MG63 (cell line): ENCODE measurements around the gene PAQR4. TPM values are rescaled to one million over a fixed set of nuclear protein-coding genes. Genes with fewer than 3 reads are reported as not detected.
A peak's percentile ranks its signal among the peaks of the same experiment; 100 is the strongest.

Source experiments
- DNase-seq: peaks from one replicate; pipeline ENCODE4 v3.0.0-alpha.2; 2020
- H3K27me3 ChIP-seq: fragments of 250-450 bp; sonication (Bioruptor Pico); 2 replicates; pipeline ENCODE4 v1.5.1; 2020; ENCODE audit warnings: mild to moderate bottlenecking, moderate library complexity
- H3K36me3 ChIP-seq: fragments of 250-450 bp; sonication (Bioruptor Pico); 2 replicates; pipeline ENCODE4 v1.5.1; 2020; ENCODE audit warnings: mild to moderate bottlenecking, moderate library complexity
- H3K4me3 ChIP-seq: fragments of 250-450 bp; sonication (Bioruptor Pico); 2 replicates; pipeline ENCODE4 v1.5.1; 2020; ENCODE audit warnings: mild to moderate bottlenecking, moderate library complexity
- H3K9me3 ChIP-seq: fragments of 250-450 bp; sonication (Bioruptor Pico); 2 replicates; pipeline ENCODE4 v1.5.1; 2020; ENCODE audit warnings: mild to moderate bottlenecking, moderate library complexity
- total RNA-seq: library from RNA; depleted of rRNA; stranded (reverse); fragments of >200 nt; shearing (Covaris generic); gene quantifications from 2 replicates; pipeline ENCODE4 v1.2.3, GENCODE V29; 2014; ENCODE audit warnings: low replicate concordance; rRNA removed

PAQR4 gene
- total RNA-seq, 1 experiment from 2014 or later, result 38.1 TPM

DNA sequence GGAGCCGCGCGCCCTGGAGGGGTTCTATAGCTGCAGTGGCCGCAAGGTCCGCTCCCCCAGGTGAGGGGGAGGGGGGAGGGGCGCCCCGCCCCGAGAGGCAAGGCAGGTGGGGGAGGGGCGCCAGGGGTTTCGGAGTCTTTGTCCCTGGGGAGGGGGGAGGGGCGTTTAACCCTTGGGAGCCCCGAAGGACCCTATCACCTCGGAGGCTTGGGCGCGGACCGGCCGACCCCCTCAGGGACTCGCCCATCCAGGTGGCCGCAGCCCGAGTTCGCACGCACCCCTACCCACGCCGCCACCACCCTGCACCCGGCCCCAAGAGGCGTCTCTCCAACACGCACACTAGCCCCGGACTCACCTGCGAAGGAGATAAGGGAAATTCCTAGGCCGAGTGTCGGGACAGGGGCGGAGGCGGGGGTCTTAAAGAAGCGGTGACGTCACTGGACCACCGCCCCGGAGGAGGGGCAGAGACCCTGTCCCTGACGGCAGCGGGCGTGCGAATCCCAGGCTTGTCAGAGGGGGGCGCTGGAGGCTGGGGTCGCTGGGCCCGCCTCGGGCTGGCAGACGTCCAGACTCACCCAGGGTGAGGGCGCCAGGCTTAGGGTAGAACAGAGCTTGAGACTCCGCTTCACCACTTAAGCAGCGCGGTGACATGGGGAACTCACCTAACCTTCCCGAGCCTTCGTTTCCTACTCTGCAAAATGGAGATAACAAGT is 48.8 kb downstream of the PAQR4 start, which contains the start of gene CLDN6:
Gene CLDN6 (minus strand): TSS at position 390 of the 713 bp plus-strand sequence. CDS start 2,162 bp downstream, outside the sequence.
- H3K4me3 ChIP-seq, result no peak within 1 kb of the TSS
- no peak for DNase-seq
- no peaks in the 10 kb centered on the region for H3K27me3 ChIP-seq
- peaks cover 22% of the 10 kb centered on the region for H3K36me3 ChIP-seq
- H3K9me3 ChIP-seq, result no peaks in the 10 kb centered on the region

DNA sequence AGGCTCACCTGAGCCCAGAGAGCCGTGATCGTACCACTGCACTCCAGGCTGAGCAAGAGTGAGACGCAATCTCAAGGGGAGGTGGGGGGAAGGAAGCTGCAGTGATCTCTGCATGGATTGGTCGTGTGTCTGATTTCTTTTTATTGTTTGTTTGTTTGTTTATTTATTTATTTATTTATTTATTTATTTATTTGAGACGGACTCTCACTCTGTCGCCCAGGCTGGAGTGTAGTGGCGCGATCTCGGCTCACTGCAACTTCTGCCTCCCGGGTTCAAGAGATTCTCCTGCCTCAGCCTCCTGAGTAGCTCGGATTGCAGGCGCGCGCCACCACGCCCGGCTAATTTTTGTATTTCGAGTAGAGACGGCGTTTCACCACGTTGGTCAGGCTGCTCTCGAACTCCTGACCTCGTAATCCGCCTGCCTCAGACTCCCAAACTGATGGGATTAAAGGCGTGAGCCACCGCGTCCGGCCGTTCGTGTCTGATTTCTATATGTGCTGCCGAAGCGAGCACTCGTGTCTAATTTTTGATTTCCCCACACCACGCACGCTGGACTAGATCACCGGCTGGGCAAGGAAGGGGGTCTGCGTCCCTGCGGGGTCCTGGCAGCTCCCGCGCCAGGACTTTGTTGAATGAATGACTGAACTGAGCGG is 50.6 kb downstream of the PAQR4 start:
- no peak for DNase-seq
- Histone ChIP-seq H3K9me3 (no peaks in the 10 kb centered on the region), H3K27me3 (no peaks in the 10 kb centered on the region), H3K36me3 (peaks cover 23% of the 10 kb centered on the region), H3K4me3 (peak overlapping the region; percentile 99)

DNA sequence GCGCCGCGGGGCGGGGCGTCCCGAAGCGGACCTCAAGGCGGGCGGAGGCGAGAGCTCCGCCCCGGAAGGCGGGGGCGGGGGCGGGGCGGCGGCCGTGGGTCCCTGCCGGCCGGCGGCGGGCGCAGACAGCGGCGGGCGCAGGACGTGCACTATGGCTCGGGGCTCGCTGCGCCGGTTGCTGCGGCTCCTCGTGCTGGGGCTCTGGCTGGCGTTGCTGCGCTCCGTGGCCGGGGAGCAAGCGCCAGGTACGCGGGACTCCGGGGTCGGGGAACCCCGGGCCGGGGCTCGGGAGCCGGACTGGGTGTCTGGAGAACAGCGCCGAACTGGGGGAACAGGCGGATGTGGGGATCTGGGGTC is 51.1 kb downstream of the PAQR4 start, which contains the start of gene TNFRSF12A:
Gene TNFRSF12A (plus strand): TSS at position 122 of the 357 bp plus-strand sequence. CDS start 30 bp downstream, at position 152.
- Histone ChIP-seq H3K27me3 (no peaks in the 10 kb centered on the region), H3K4me3 (peak within 1 kb of the TSS; percentile 99), H3K36me3 (peaks cover 25% of the 10 kb centered on the region), H3K9me3 (no peaks in the 10 kb centered on the region)
- DNase-seq, result peak; percentile 88

DNA sequence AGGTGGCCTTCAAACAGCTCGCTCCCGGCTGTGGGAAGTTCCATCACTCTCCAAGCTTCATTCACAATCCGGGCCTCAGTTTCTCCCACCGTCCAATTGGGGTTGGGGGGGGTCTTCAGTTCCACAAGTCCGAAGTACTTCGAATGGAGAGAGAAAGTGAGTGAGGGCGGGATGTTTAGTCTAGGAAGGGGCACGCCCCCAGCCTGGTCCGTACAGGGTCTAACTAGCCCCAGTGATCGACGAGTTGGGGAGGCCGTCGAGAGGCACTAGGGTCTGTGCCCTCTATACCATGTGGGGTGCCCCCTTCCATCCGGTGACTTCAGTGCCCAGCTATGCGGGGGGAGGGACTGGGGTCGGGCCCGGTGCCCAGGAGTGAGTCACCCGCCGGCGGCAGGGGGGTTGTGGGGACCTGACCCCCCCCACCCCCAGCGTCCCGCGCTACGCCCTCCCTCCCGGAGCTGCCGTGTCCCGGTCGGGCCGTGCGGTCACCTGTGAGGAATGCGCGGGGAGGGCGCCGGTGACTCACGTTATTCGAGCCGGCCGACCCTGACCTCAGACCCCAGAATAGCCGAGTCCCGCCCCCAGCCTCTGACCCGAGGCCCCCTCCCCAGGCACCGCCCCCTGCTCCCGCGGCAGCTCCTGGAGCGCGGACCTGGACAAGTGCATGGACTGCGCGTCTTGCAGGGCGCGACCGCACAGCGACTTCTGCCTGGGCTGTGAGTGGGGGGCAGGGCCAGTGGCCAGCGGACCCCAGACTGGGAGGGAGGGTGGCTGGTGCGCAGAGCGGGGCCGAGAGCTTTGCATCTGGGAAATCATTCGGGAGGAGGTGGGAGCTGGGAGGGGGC is 51.7 kb downstream of the PAQR4 start:
- H3K9me3 ChIP-seq, result no peaks in the 10 kb centered on the region
- DNase-seq, result peak; percentile 98
- no peaks in the 10 kb centered on the region for H3K27me3 ChIP-seq
- peaks cover 31% of the 10 kb centered on the region for H3K36me3 ChIP-seq
- H3K4me3 ChIP-seq, result peak overlapping the region; percentile 99

DNA sequence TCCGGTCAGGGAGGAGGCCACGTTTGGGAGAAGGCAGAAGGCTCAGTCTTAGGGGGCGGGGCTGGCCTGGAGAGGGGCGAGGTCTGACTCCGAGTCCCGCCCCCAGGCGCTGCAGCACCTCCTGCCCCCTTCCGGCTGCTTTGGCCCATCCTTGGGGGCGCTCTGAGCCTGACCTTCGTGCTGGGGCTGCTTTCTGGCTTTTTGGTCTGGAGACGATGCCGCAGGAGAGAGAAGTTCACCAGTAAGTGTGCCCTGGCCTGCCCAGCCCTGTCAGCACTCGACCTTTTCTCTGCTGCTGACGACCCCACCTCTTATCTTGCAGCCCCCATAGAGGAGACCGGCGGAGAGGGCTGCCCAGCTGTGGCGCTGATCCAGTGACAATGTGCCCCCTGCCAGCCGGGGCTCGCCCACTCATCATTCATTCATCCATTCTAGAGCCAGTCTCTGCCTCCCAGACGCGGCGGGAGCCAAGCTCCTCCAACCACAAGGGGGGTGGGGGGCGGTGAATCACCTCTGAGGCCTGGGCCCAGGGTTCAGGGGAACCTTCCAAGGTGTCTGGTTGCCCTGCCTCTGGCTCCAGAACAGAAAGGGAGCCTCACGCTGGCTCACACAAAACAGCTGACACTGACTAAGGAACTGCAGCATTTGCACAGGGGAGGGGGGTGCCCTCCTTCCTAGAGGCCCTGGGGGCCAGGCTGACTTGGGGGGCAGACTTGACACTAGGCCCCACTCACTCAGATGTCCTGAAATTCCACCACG is 52.5 kb downstream of the PAQR4 start:
- no peaks in the 10 kb centered on the region for H3K9me3 ChIP-seq
- DNase-seq, result peak; percentile 100
- H3K4me3 ChIP-seq, result peak overlapping the region; percentile 99
- H3K27me3 ChIP-seq, result no peaks in the 10 kb centered on the region
- H3K36me3 ChIP-seq, result peaks cover 39% of the 10 kb centered on the region

DNA sequence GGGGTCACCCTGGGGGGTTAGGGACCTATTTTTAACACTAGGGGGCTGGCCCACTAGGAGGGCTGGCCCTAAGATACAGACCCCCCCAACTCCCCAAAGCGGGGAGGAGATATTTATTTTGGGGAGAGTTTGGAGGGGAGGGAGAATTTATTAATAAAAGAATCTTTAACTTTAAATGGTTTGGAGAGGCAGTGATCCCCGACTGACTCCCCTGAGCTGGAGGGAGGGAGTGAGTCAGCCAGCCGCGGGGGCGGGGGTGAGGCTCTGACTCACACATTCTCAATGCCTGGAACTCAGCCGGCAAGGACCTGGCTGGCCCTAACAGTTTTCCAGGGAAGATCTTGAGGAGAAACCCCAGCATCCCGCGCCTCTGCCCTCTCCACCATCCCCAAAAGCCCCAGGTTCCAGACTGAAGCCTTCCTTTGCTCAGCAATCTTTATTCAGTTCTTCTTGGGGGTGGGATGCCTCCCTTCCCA is 53.1 kb downstream of the PAQR4 start:
- Histone ChIP-seq H3K36me3 (peaks cover 45% of the 10 kb centered on the region), H3K9me3 (no peaks in the 10 kb centered on the region), H3K4me3 (peak overlapping the region; percentile 99), H3K27me3 (no peaks in the 10 kb centered on the region)
- peak; percentile 95 for DNase-seq

DNA sequence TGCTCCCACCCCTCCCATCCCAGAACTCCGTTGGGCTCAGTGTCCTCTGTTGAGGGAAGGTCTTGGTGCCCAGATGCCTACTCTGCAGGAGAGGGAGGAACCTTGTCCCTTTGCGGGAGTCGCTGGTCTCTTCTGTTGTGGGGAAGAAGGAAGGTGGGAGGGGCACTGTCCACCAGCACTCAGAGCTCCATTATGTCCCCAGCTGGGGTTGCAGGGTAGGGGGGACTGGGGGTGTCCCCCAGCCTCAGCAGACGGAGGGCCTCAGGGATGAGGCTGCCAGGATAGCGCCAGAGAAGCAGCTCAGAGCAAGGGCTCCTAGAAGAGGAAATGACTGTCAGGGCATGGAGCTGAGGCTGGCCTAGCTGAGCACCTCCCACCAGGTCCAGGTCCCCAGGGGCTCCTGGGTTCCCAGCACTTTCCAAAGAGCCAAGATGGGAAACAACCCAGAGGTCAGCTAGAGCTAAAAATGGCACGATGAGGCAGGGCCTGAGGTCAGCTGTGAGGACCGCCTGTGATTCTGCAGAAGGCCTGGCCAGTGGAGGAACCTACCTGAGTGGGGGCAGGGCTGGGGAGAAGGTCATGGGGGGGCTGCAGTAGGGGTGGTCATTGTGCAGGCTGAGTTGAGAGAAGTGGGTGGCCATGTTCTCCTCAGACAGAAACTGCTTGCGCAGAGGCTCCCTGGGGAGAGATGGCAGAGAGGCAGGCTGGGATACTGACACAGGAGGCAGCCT is 53.7 kb downstream of the PAQR4 start:
- Histone ChIP-seq H3K36me3 (peaks cover 47% of the 10 kb centered on the region), H3K4me3 (peak overlapping the region; percentile 99), H3K9me3 (no peaks in the 10 kb centered on the region), H3K27me3 (no peaks in the 10 kb centered on the region)
- DNase-seq, result peak; percentile 90

Other genes starting within 250 kb of the PAQR4 start
- 0.22 and 1.7 TPM in 2 replicates for gene PRSS27, start 249.1 kb upstream of the PAQR4 start, total RNA-seq
- gene SRRM2, start 216.7 kb upstream of the PAQR4 start, total RNA-seq, result 11.2 and 21.1 TPM in 2 replicates
- gene ELOB, start 192.1 kb upstream of the PAQR4 start, total RNA-seq, result 309 and 3,594 TPM in 2 replicates
- gene PRSS33, start 181.8 kb upstream of the PAQR4 start, total RNA-seq, result not detected in 2 replicates
- gene PRSS41, start 170.9 kb upstream of the PAQR4 start, total RNA-seq, result not detected in 2 replicates
- gene PRSS21, start 152.1 kb upstream of the PAQR4 start, total RNA-seq, result 5.8 and 11.9 TPM in 2 replicates
- 2.7 TPM in 1 of 2 replicates, not detected in the other for gene ZG16B, start 139.0 kb upstream of the PAQR4 start, total RNA-seq
- gene PRSS22, start 111.2 kb upstream of the PAQR4 start, total RNA-seq, result not detected in 2 replicates
- 176 and 179 TPM in 2 replicates for gene FLYWCH2, start 86.1 kb upstream of the PAQR4 start, total RNA-seq
- gene FLYWCH1, start 57.4 kb upstream of the PAQR4 start, total RNA-seq, result 112 and 126 TPM in 2 replicates
- gene KREMEN2, start 5.1 kb upstream of the PAQR4 start, total RNA-seq, result 0.26 and 1.0 TPM in 2 replicates
- gene PKMYT1, start 11.1 kb downstream of the PAQR4 start, total RNA-seq, result 12.0 and 30.3 TPM in 2 replicates
- not detected in 2 replicates for gene CLDN9, start 43.6 kb downstream of the PAQR4 start, total RNA-seq
- not detected in 2 replicates for gene CLDN6, start 48.8 kb downstream of the PAQR4 start, total RNA-seq
- 541 and 602 TPM in 2 replicates for gene TNFRSF12A, start 51.0 kb downstream of the PAQR4 start, total RNA-seq
- 2.9 and 60.7 TPM in 2 replicates for gene HCFC1R1, start 54.6 kb downstream of the PAQR4 start, total RNA-seq
- gene THOC6, start 54.7 kb downstream of the PAQR4 start, total RNA-seq, result 63.2 and 118 TPM in 2 replicates
- gene BICDL2, start 67.6 kb downstream of the PAQR4 start, total RNA-seq, result not detected in 2 replicates
- not detected in 2 replicates for gene MMP25, start 77.2 kb downstream of the PAQR4 start, total RNA-seq
- gene IL32, start 96.3 kb downstream of the PAQR4 start, total RNA-seq, result 4.4 and 11.5 TPM in 2 replicates
- gene ZSCAN10, start 129.9 kb downstream of the PAQR4 start, total RNA-seq, result not detected in 2 replicates
- 15.5 and 22.6 TPM in 2 replicates for gene ZNF205, start 143.2 kb downstream of the PAQR4 start, total RNA-seq
- 2.8 and 11.9 TPM in 2 replicates for gene ZNF213, start 165.7 kb downstream of the PAQR4 start, total RNA-seq
- gene OR1F1, start 218.9 kb downstream of the PAQR4 start, total RNA-seq, result not detected in 2 replicates